ENCODE results near the gene TRAK1.
A peak's percentile ranks its signal among the peaks of the same experiment; 100 is the strongest.

Gene TRAK1

DNA sequence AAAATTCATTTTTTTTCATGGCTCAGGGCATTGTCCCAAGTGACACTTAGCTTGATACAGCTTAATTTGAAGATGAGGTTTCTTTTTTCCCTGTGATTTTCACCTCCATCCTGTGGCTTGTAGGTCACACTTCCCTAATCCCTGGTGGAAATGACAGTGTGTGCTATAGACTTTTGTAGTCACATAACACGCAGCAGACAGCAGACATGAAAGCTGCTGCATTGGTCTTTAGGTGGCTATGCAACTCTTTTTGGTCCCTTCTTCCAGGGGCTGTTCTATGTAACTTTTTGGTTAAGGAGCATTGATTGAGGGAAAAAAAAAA is 38.8 kb downstream of the TRAK1 start:
- TF ChIP-seq, protein P1, sequence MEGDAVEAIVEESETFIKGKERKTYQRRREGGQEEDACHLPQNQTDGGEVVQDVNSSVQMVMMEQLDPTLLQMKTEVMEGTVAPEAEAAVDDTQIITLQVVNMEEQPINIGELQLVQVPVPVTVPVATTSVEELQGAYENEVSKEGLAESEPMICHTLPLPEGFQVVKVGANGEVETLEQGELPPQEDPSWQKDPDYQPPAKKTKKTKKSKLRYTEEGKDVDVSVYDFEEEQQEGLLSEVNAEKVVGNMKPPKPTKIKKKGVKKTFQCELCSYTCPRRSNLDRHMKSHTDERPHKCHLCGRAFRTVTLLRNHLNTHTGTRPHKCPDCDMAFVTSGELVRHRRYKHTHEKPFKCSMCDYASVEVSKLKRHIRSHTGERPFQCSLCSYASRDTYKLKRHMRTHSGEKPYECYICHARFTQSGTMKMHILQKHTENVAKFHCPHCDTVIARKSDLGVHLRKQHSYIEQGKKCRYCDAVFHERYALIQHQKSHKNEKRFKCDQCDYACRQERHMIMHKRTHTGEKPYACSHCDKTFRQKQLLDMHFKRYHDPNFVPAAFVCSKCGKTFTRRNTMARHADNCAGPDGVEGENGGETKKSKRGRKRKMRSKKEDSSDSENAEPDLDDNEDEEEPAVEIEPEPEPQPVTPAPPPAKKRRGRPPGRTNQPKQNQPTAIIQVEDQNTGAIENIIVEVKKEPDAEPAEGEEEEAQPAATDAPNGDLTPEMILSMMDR (conservative IDR thresholded peaks at IDR 0.05): no peak
- H3K27ac ChIP-seq: peak overlapping the region; percentile 67

DNA sequence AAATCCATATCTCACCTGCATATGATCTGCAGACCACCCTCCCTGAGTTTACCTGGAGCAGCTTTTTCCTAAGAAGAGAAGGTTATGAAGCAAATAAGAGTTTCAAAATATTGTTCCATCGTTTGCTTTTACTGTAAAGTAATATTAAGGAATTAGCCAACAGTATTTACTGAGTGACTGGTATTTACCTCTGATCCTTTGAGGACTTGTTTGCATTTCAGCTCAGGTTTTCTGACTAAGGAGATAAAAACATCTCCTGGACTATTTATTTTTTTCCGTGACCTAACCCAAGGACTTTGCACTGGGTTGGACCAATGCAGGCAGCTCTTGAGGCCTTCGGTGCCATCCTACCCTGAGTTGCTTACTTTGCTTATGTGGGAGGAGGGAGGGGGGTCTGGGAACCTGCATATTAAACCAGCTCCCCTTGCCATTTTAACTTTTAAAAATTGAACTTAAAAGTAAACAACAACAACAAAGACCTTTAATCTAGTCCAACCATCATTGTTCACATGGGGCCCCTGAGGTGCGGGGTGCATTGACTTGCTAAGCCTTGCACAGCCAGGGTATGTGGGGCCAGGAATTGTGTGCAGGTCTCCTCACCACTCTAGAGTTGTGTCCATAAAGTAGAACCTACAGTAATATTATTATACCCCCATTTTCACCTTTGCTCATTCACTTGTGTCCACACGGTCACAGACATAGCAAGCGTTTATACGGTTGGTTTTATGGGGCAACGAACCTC is 39.3 kb downstream of the TRAK1 start:
- H3K27ac ChIP-seq: peak overlapping the region; percentile 67
- TF ChIP-seq, protein P1 (conservative IDR thresholded peaks at IDR 0.05): no peak

DNA sequence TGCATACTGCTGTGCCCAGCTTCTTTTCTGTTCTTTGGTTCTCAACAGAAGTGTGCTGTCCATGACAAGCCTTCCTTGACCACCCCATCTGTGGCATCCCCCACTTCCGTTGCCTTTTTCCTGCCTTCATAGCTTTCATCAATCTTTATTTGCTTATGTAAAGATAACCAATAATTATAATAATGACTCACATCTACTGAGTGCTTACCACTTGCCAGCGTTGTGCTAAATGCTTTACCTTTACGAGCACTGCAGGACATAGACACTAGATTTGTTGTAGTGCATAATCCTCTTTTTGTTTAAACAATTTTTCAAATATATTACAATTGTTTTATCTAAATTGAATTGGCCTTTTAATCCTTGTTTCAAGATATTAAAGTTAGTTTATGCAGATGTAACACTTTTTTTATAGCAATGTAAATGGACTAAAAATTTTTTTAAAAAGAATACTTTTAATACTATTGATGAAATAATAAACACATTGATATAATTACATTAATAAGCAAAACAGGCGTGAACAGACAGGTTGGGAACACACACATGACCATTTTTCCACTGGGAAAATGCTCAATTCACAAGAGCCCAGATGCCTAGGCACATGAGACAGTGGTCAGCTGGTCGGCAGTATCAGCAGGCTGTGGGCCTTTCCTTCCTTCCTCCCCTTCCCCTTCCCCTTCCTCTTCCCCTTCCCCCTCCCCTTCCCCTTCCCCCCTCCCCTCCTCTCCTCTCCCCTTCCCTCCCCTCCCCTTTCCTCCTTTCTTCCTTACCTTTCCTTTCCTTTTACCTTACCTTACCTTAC is 42.5 kb downstream of the TRAK1 start:
- H3K27ac ChIP-seq: no peak overlapping the region
- TF ChIP-seq, protein P1 (conservative IDR thresholded peaks at IDR 0.05): no peak

DNA sequence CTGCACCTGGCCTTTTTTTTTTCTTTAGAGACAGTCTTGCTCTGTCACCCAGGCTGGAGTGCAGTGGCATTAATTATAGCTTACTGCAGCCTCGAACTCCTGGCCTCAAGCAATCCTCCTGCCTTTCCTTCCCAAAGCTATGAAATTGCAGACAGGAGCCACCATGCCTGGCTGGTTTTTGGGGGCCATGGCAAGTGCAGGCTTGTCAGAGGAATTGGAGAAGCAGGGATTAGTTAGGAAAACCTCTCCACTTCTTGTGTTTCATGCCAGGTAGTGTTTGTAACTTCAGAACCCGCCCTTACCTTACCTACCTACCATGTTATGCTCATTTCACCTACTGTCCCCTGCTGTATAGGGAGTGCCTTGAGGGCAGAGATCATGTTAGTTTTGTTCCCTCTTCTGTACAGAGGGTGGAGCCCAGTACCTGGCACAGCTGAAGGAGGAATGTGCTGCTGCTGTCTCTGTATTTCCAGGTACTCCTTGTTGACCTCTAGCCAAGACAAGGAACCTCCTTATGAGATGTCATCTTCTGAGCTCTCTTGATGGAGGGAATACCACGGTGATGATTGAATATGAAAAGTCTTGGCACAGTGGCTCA is 43.8 kb downstream of the TRAK1 start:
- TF ChIP-seq, protein P1 (conservative IDR thresholded peaks at IDR 0.05): no peak
- no peak overlapping the region for H3K27ac ChIP-seq

DNA sequence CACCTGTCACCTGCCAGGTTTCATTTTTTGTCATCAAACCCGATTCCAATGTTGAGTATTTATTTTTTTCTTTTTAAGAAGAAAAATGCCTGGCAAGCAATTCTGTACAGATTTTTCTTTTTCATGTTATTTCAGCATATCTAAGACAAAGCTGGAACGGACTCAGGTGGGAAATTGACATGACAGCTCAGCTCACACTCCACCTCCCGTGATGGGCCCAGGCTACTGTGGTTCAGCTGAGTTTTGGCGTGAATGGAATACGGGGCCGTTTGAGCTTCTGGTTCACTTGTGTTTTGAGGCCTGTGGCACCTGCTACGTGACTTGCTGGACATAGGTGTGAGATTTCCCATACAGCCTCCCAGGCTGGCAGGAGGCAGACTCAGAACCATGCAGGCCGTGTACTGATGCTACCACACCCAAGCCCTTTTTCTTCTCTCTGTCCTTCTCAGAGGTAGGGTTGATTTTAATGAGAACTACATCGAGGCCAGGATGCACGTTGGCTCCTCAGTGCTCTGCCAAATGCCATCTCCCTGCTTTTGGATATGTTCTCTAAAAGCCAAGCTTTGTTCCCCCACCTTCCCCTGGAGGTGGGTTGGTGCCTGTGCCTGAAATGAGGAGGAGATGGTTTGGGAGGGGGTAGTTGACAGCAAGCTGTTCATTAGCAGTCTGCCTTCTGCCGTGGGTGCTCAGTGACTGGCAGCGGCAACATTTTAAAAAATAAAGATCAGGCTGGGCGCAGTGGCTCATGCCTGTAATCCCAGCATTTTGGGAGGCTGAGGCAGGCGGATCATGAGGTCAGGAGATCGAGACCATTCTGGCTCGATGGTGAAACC is 48.7 kb downstream of the TRAK1 start:
- TF ChIP-seq, protein P1 (conservative IDR thresholded peaks at IDR 0.05): no peak
- H3K27ac ChIP-seq: no peak overlapping the region

DNA sequence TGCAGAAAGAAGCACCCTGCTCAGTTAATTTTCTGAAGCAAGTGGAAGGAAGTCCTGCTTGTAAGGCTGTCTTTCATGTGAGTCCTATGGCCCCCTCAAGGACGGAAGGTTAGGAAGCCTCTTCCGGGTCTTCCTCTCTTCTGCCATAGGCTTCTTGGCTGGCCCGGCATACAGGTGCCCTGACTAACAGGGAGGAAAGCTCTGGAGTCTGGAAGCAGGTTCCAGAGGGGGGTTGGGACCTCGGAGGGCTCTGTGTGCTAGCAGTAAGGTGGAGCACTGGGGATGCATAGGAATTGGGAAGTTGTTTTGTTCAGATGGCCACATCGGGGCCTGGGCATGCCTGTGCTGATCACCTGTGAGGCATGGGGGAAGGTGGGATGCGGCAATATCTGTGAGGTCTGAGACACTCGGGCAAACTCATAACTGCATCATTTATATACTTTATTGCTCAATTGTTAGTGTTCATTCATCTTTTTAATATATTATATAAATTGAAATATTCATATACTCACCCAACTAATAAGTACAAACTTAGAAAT is 49.6 kb downstream of the TRAK1 start:
- TF ChIP-seq, protein P1 (conservative IDR thresholded peaks at IDR 0.05): no peak
- H3K27ac ChIP-seq: no peak overlapping the region

Measured in VCaP (cell line).